ENCODE measurements around the gene ICAM2. TPM values are rescaled to one million over a fixed set of nuclear protein-coding genes. Genes with fewer than 3 reads are reported as not detected.

ICAM2 gene
- 10 to 100 TPM; 58.7 to 60.3 TPM for total RNA-seq
- polyA plus RNA-seq, result 10 to 100 TPM; 64.1 to 77.7 TPM
- long read RNA-seq, donor 1, transcript ICAM2-203 (4 exons, 1,221 nt), result major isoform, 17 of 29 reads
- long read RNA-seq, donor 1, transcript ICAM2-208 (5 exons, 1,103 nt), result minor isoform, 10 of 29 reads
- long read RNA-seq, donor 1, partial matches to known transcripts, result 0 of 29 reads
- long read RNA-seq, donor 1, other reads (novel, unspliced or antisense), result 0 of 29 reads
- long read RNA-seq, donor 2, transcript ICAM2-203 (4 exons, 1,221 nt), result major isoform, 6 of 13 reads
- long read RNA-seq, donor 2, transcript ICAM2-208 (5 exons, 1,103 nt), result minor isoform, 5 of 13 reads
- long read RNA-seq, donor 2, partial matches to known transcripts, result 0 of 13 reads
- long read RNA-seq, donor 2, other reads (novel, unspliced or antisense), result 0 of 13 reads
- long read RNA-seq, donor 3, transcript ICAM2-208 (5 exons, 1,103 nt), result major isoform, 5 of 8 reads
- long read RNA-seq, donor 3, partial matches to known transcripts, result 0 of 8 reads
- long read RNA-seq, donor 3, other reads (novel, unspliced or antisense), result 0 of 8 reads
- long read RNA-seq, donor 4, transcript ICAM2-203 (4 exons, 1,221 nt), result major isoform, 8 of 11 reads
- long read RNA-seq, donor 4, partial matches to known transcripts, result 0 of 11 reads
- long read RNA-seq, donor 4, other reads (novel, unspliced or antisense), result 0 of 11 reads
- long read RNA-seq, donor 5, transcript ICAM2-203 (4 exons, 1,221 nt), result major isoform, 15 of 24 reads
- long read RNA-seq, donor 5, transcript ICAM2-208 (5 exons, 1,103 nt), result minor isoform, 6 of 24 reads
- long read RNA-seq, donor 5, partial matches to known transcripts, result 0 of 24 reads
- long read RNA-seq, donor 5, other reads (novel, unspliced or antisense), result 0 of 24 reads

GRCh38 chr17:64020056-64020766 lies at the start of gene ICAM2:
ICAM2 (minus strand) TSS chr17:64020633; CDS start chr17:64006691, 13,942 bp downstream.
- Histone ChIP-seq H3K27ac (ENCODE audit: low read depth in 1 of 2, low read length in 1 of 2) (peak within 1 kb of the TSS; percentile 58 to 80), H3K36me3 (ENCODE audit: control insufficient read depth in 4 of 4, insufficient read depth in 4 of 4, low read length in 4 of 4) (no peaks in the 10 kb centered on the region), H3K4me1 (ENCODE audit: control insufficient read depth in 5 of 5, insufficient read depth in 5 of 5, low read length in 5 of 5) (peaks cover 0 to 13% (median 7%) of the 10 kb centered on the region in 5 donors), H3K4me3 (peak within 1 kb of the TSS; percentile 23), H3K9ac (ENCODE audit: insufficient read depth in 1 of 2, low read length in 2 of 2) (peak within 1 kb of the TSS; percentile 33 to 59), H3K9me3 (ENCODE audit: control insufficient read depth in 4 of 4, insufficient read depth in 3 of 4, low read length in 3 of 4) (no peaks in the 10 kb centered on the region), H3K27me3 (ENCODE audit: control insufficient read depth in 3 of 3, insufficient read depth in 3 of 3, low read length in 2 of 3) (no peaks in the 10 kb centered on the region)
- TF ChIP-seq CTCF (IDR thresholded peaks at IDR 0.05; ENCODE audit: control extremely low read depth, extremely low read depth), result no peak
- DNase-seq (peak in 2 of 3 donors; percentile 26 to 62), ATAC-seq (ENCODE audit: insufficient read depth, low FRiP score) (peak; percentile 66)
- WGBS, 2 donors, result 3 to 14% methylated on average over 23 of the region's 23 CpGs

- Histone ChIP-seq H3K9me3 (ENCODE audit: control insufficient read depth in 4 of 4, insufficient read depth in 3 of 4, low read length in 3 of 4) (peaks cover 2 to 12% (median 11%) of the 10 kb centered on the region in 4 donors), H3K4me1 (ENCODE audit: control insufficient read depth in 5 of 5, insufficient read depth in 5 of 5, low read length in 5 of 5) (peaks cover 0 to 9% (median 3%) of the 10 kb centered on the region in 5 donors), H3K27ac (ENCODE audit: low read depth in 1 of 2, low read length in 1 of 2) (no peak overlapping the region), H3K4me3 (no peak overlapping the region), H3K27me3 (ENCODE audit: control insufficient read depth in 3 of 3, insufficient read depth in 3 of 3, low read length in 2 of 3) (no peaks in the 10 kb centered on the region), H3K9ac (ENCODE audit: insufficient read depth in 1 of 2, low read length in 2 of 2) (no peak overlapping the region), H3K36me3 (ENCODE audit: control insufficient read depth in 4 of 4, insufficient read depth in 4 of 4, low read length in 4 of 4) (peaks cover 18 to 38% (median 32%) of the 10 kb centered on the region in 4 donors)
- no peak for TF ChIP-seq CTCF (IDR thresholded peaks at IDR 0.05; ENCODE audit: control extremely low read depth, extremely low read depth)
- no peak for DNase-seq
- no peak for ATAC-seq (ENCODE audit: insufficient read depth, low FRiP score)
- WGBS, 2 donors, result 95 to 97% methylated on average over 3 of the region's 3 CpGs
Observed at GRCh38 chr17:64070213-64070612, 49.8 kb upstream of the ICAM2 start.

- no peak for ATAC-seq (ENCODE audit: insufficient read depth, low FRiP score)
Observed at GRCh38 chr17:64069143-64069542, 48.7 kb upstream of the ICAM2 start.

More at GRCh38 chr17:64069143-64069542, 48.7 kb upstream of the ICAM2 start:
- H3K36me3 ChIP-seq (ENCODE audit: control insufficient read depth in 4 of 4, insufficient read depth in 4 of 4, low read length in 4 of 4), result peaks cover 21 to 41% (median 30%) of the 10 kb centered on the region in 4 donors
- no peak for TF ChIP-seq CTCF (IDR thresholded peaks at IDR 0.05; ENCODE audit: control extremely low read depth, extremely low read depth)
- peaks cover 0 to 5% (median 0%) of the 10 kb centered on the region in 5 donors for H3K4me1 ChIP-seq (ENCODE audit: control insufficient read depth in 5 of 5, insufficient read depth in 5 of 5, low read length in 5 of 5)
- DNase-seq, result no peak
- no peak overlapping the region for H3K27ac ChIP-seq (ENCODE audit: low read depth in 1 of 2, low read length in 1 of 2)
- no peak overlapping the region for H3K9ac ChIP-seq (ENCODE audit: insufficient read depth in 1 of 2, low read length in 2 of 2)
- no peaks in the 10 kb centered on the region for H3K27me3 ChIP-seq (ENCODE audit: control insufficient read depth in 3 of 3, insufficient read depth in 3 of 3, low read length in 2 of 3)
- 97 to 98% methylated on average over 1 of the region's 1 CpG for WGBS, 2 donors
- no peak overlapping the region for H3K4me3 ChIP-seq
- peaks cover 2 to 12% (median 11%) of the 10 kb centered on the region in 4 donors for H3K9me3 ChIP-seq (ENCODE audit: control insufficient read depth in 4 of 4, insufficient read depth in 3 of 4, low read length in 3 of 4)

Measured in lung (tissue), 16 donors.